ENCODE measurements around the gene SENP7. TPM values are rescaled to one million over a fixed set of nuclear protein-coding genes. Genes with fewer than 3 reads are reported as not detected.
"Not testable (repeated sequence)": the region's sequence is repeated elsewhere in the genome, so short reads cannot be mapped to it uniquely, and the experiment has no call there.

The SENP7 gene
- polyA plus RNA-seq, 1 of the 3 experiments (the other 2 are of a cell fraction): 2.7 TPM

GRCh38 chr3:101310978-101311375 lies 202.0 kb downstream of the SENP7 start:
- POLR2A ChIA-PET: no interaction called here
- Histone ChIP-seq H3K36me3 (replicated peaks in 1 of 2; ENCODE audit: control insufficient read depth in 1 of 2, insufficient read depth in 2 of 2, low read length in 1 of 2) (no peaks in the 10 kb centered on the region), H3K9ac (no peak overlapping the region), H3K9me3 (0 out of 2 replicates have a peak, but pooled peaks cover 5% of the 10 kb centered on the region), H3K27ac (ENCODE audit: low read depth in 2 of 2, low read length in 1 of 2) (peak overlapping the region in 1 of 2 experiments; percentile 62; a peak in 2 of 4 replicates), H2AFZ (ENCODE audit: low read depth) (no peak overlapping the region), H3K79me2 (ENCODE audit: insufficient read depth) (no peaks in the 10 kb centered on the region), H3K27me3 (ENCODE audit: insufficient read depth) (no peaks in the 10 kb centered on the region), H3K4me2 (no peak overlapping the region; the same call in 1 of the 2 replicates), H3K9me2 (no peaks in the 10 kb centered on the region), H3K4me1 (ENCODE audit: control insufficient read depth in 1 of 2, insufficient read depth in 2 of 2, low read depth in 1 of 2, low read length in 1 of 2) (no peaks in the 10 kb centered on the region; a peak in 1 of 4 replicates), H3F3A (replicated peaks; ENCODE audit: insufficient read depth) (no peaks in the 10 kb centered on the region), H3K4me3 (ENCODE audit: low read depth in 2 of 2, low read length in 1 of 2) (no peak overlapping the region), H4K20me1 (ENCODE audit: insufficient read depth) (no peaks in the 10 kb centered on the region)
- CTCF ChIA-PET: interaction anchor here (0.8 kb wide), 1 partner anchor 9 kb away, joined by 3 read pairs; no protein-coding TSS in a partner anchor
- no peak for DNase-seq
- TF ChIP-seq SMC3 (IDR thresholded peaks at IDR 0.05; ENCODE audit: low read depth, low read length) (no peak), RFX5 (IDR thresholded peaks at IDR 0.05; ENCODE audit: low read length) (no peak), ZBTB33 (IDR thresholded peaks at IDR 0.05; ENCODE audit: borderline replicate concordance, low read depth) (no peak), REST (IDR thresholded peaks at IDR 0.05; ENCODE audit: low read depth, low read length) (no peak), USF1 (IDR thresholded peaks at IDR 0.05; ENCODE audit: borderline replicate concordance, low read depth) (no peak), FOXJ3 (CRISPR knock-in tag; IDR thresholded peaks at IDR 0.05) (no peak), RAD21 (IDR thresholded peaks at IDR 0.05; ENCODE audit: low read length) (no peak)

- CTCF ChIA-PET; H2AFZ ChIP-seq (ENCODE audit: low read depth); H3K4me3 ChIP-seq (ENCODE audit: low read depth in 2 of 2, low read length in 1 of 2); H3K27me3 ChIP-seq (ENCODE audit: insufficient read depth); H4K20me1 ChIP-seq (ENCODE audit: insufficient read depth); DNase-seq; H3K36me3 ChIP-seq (replicated peaks in 1 of 2; ENCODE audit: control insufficient read depth in 1 of 2, insufficient read depth in 2 of 2, low read length in 1 of 2); POLR2A ChIA-PET; H3K4me2 ChIP-seq; H3K9ac ChIP-seq; H3K9me3 ChIP-seq; H3K27ac ChIP-seq (ENCODE audit: low read depth in 2 of 2, low read length in 1 of 2); H3K79me2 ChIP-seq (ENCODE audit: insufficient read depth); H3K4me1 ChIP-seq (ENCODE audit: control insufficient read depth in 1 of 2, insufficient read depth in 2 of 2, low read depth in 1 of 2, low read length in 1 of 2); H3F3A ChIP-seq (replicated peaks; ENCODE audit: insufficient read depth); H3K9me2 ChIP-seq: not testable (repeated sequence)
Measured at GRCh38 chr3:101308147-101308772, 204.8 kb downstream of the SENP7 start.

Data from SK-N-SH (cell line).